GM19467 (cell line): ENCODE results near the gene TMED4.
"Not testable (repeated sequence)": the region's sequence is repeated elsewhere in the genome, so short reads cannot be mapped to it uniquely, and the experiment has no call there.

ENCODE experiments used
- ATAC-seq: cut with Tn5 transposase; IDR thresholded peaks from one replicate; pipeline ENCODE4 v1.9.1; 2021; ENCODE audit warnings: mild to moderate bottlenecking, moderate library complexity; ENCODE audit not compliant: unreplicated experiment

Gene TMED4

DNA sequence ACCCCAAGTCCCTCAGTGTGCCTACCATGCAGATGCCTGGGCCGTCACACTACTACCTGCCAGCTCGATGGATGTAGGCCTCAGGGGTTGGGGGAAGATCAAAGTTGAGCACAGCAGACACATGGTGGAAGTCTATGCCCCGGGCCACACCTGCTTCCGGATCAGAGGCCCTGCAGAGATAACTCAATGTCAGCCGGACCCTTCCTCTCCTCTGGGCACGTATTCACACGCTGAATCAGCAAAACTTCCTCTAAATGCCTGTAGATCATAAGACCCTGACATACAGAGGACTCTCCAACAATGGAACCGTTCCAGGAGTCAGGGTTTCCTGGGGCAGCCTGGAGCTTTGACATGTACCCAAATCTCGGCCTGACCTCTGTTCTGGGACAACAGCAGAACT lies 12.1 kb downstream of the TMED4 start:
- ATAC-seq, result no peak

GRCh38 chr7:44568771-44569560 lies 13.1 kb downstream of the TMED4 start:
- no peak for ATAC-seq

DNA sequence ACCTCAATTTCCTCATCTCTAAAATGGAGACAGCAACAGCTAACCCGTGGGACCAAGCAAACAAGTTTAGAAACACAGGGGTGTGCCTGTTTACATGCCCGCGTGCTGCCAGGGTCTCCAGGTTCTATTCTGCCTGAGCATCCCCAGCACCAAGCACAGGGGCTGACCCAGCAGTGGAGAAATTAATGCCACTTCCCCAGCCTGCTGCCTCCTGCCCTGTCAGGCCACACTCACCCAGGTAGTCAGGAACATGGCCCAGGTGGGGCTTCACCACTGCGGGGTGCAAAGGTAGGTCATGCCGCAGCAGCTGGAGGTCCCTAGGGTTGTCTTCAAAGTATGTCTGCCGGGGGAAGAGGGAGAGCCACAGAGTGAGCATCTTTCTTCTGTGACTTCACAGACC lies 14.1 kb downstream of the TMED4 start:
- ATAC-seq, result no peak

GRCh38 chr7:44566680-44567079 lies 15.4 kb downstream of the TMED4 start:
- ATAC-seq, result no peak

DNA sequence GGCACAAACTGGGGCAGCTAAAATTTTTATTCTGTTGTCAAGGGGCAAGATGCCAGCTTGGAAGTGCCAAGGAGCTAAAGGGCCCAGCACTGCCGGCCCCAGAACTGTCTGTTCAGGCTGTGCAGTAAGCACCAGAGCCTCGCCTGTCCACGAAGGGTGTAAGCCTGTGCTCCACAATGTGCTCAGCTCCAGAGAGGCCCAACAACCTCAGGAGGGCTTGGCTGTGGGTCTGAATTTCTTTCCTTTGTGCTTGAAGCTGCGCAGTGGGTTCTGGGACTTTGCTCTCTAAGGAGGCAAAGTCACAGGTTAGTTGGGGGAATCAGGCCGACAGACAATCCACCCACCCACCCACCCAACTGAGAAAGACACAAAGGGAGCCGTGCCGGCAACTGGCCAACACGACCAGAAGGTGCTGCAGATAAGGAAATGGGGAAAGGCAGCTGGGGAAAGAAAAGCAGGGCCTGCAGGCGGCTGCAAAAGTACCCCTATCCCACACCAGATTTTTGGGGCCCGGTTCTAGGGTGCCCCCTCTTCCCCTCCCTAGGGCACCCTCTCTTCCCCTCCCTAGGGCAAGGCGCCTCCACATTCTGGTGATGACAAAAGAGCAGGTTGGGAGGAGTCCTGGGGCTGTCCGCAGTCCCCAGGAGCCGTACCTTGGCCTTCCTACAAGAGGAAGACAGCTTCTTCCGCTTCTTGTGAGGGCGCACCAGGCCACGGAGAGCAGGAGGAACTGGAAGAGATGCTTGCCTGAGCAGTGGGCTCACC lies 16.1 kb downstream of the TMED4 start:
- ATAC-seq, result peak; percentile 19

DNA sequence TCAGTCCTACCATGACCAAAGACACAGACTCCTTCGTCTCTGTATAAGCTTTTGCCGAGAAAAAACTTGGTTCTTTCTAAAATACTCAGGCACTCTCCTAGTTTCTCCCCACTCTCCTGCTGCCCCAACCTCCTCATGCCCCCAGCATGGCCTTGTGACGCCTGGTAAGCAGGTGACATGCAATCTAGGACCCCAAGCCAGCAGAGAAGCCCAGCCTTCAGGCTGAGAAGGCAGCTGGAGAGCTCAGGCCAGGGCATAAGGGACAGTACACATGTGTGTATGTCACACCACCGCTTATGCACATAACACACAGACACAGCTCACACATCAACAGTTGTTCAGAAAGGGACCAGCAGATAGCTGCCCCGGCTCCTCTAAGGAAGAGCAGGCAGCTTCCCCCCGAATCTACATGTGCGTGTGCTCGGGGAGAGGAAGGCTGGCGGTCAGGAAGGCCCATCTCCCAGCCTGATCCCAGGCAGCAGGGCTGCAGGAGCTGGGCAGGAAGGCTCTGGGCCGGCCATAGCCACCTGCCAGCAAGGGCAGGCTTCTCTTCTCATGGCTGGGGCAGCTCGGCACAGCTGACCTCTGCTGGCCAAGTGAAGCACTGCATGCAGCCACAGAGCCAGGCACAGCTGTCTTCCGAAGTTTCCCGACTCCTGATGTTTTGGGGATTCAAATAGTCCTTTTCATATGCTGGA lies 16.8 kb downstream of the TMED4 start:
- peak; percentile 76 for ATAC-seq

DNA sequence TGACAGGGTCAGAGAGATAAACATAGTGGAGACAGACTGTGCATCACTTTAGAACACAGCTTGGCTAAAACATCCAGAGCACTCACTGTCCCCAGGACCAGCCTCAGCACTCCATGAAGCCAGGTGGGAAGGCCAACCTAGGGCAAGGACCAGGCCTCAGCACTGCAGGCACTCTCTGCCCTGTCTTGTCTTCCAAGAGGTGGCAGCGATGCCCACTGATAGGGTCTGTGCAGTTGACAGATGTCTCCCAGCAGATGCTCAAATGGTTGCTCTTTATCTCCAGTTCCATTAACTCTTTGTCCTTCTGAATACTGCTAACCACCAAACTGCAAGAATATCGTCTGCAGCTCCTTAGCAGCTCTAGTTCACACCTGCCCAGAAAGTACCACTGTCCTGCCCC lies 17.4 kb downstream of the TMED4 start:
- ATAC-seq, result no peak

- no peak for ATAC-seq
Measured at GRCh38 chr7:44563171-44563679, 18.8 kb downstream of the TMED4 start.

DNA sequence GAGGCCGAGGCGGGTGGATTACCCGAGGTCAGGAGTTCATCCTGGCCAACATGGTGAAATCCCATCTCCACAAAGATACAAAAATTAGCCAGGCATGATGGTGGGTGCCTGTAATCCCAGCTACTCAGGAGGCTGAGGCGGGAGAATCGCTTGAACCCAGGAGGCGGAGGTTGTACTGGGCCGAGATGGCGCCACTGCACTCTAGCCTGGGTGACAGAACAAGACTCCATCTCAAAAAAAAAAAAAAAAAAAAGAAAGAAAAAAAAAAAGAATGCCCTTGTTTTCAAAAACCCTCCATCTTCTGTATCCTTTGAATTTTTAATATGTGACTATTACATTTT lies 19.4 kb downstream of the TMED4 start:
- not testable (repeated sequence) for ATAC-seq

- no peak for ATAC-seq
Measured at GRCh38 chr7:44561962-44562621, 19.9 kb downstream of the TMED4 start.

DNA sequence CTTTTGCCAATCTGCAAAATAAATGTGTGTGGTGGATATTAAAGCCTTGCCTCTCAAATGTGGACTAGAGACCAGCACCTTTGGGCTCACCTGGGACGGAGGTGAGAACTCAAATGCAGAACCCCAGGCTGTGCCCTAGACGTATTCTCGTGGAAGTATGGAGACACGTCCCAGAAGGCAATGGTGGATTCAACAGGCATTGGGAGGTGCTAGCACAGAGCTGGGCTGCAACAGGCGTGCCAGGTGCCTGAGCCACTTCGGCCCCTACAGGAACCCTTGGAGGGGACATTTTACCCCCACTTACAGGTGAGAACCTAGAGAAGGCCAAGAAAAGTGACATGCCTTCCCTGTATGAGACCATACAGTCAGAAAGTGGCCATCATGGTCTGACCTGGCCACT lies 20.6 kb downstream of the TMED4 start:
- ATAC-seq, result no peak

DNA sequence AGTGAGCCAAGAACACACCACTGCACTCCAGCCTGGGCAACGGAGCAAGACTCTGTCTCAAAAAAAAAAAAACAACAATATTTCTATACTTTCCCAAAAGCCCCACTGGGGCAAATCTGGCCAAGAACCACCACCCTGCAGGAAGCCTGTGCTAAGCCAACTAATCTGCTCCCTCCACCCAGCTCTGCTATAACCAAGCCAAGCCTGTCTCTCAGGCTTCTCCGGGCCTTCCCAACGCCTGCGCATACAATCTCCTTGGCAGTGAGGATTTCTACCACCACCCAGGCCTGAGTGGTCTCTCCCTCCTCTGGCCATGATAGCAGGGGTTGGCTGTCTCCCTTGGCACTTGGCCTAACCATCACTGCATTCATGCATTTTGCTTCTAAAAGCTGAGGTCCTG lies 22.5 kb downstream of the TMED4 start:
- no peak for ATAC-seq

DNA sequence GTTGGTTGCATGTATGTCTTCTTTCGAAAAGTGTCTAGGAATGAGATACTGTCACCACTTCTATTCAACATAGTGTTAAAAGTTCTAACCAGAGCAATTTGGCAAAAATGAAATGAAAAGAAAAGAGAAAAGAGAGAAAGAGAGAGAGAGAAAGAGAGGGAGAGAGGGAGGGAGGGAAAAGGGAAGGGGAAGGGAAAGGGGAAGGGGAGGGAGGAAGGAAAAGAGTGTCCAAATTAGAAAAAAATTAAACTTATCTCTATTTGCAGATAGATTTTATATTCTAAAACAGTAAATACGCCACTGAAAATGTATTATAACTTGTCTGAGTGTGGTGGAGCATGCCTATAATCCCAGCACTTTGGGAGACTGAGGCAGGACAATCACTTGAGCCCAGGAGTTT lies 24.5 kb downstream of the TMED4 start:
- no peak for ATAC-seq

DNA sequence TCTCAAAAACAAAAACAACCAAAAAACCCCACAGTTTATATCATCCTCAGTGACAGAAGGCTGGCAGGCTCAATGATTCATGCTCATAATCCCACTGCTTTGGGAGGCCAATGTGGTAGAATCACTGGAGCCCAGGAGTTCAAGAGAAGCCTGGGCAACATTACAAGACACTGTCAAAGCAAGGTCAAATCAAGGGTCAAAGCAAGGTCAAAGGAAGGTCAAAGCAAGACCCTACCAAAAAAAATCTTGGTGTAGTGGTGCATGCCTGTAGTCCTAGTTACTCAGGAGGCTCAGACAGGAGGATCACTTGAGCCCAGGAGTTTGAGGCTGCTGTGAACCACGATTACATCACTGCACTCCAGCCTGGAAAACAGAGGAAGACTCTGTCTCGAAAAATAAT lies 26.7 kb downstream of the TMED4 start:
- ATAC-seq, result no peak

DNA sequence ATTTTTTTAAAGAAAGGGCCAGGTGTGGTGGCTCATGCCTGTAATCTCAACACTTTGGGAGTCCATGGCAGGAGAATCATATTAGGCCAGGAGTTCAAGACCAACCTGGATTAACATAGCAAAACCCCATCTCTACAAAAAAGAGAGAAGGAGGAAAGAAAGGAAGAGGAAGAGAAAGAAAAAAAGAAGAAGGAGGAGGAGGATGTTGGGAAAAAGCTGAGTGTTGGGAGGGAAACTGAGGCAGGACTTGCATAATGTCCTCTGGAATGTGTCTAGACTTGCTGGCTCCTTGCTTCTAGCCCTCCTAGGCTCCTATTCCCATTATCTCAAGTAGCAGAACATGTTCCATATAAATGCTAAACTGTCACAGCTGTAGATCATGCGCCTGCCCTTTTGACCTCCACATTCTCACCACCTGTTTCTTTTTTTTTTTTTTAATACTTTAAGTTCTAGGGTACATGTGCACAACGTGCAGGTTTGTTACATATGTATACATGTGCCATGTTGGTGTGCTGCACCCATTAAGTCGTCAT lies 29.5 kb downstream of the TMED4 start:
- not testable (repeated sequence) for ATAC-seq

- ATAC-seq, result no peak
Measured at GRCh38 chr7:44549457-44549856, 32.6 kb downstream of the TMED4 start.

DNA sequence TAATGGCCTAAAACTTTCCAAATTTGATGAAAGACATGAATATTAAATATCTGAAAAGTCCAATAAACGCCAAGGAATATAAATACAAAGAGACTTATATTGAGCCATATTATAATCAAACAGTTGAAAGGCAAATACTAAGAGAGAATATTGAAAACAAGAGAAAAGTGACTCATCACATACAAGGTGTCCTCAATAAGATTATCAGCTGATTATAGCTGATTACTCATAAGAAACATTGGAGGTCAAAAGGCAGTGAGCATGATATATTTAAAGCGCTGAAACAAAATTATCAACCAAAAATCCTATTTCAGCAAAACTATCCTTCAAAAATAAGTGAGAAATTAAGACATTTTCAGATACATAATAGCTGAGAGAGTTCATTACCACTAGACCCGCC lies 33.1 kb downstream of the TMED4 start:
- ATAC-seq, result no peak

DNA sequence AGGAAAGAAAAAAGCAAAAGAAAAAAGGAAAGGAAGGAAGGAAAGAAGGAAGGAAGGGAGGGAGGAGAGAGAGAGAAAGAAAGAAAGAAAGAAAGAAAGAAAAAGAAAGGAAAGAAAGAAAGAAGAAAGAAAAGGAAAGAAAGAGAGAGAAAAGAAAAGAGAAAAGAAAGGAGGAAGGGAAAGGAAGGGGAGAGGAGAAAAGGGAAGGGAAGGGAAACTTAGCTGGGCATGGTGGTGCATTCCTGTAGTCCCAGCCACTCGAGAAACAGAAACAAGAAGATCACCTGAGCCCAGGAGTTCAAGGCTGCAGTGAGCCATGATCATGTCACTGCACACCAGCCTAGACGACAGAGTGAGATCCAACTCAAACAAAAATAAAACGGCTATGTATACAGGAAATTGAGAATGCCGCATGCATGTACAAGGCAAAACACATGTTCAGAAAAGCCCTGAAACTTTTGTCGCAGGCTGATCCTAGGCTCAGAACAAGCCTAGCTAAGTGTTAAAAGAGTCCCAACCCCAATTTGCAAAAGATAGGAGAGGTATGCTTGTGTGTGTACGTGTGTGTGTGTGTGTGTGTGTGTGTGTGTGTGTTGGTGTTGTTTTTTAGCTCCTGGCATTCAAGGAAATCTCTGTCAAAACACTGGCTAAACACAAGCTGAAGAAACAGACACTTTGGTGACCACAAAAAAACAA lies 34.3 kb downstream of the TMED4 start:
- ATAC-seq, result no peak

- ATAC-seq, result no peak
Measured at GRCh38 chr7:44541876-44542610, 40.0 kb downstream of the TMED4 start.
